NCI-H524 (cell line): ENCODE results near the gene PORCN.
A peak's percentile ranks its signal among the peaks of the same experiment; 100 is the strongest.

Experiments
- DNase-seq, 2 experiments: peaks; one replicate each; lab custom pipeline; 2025; lab: John Stamatoyannopoulos, UW

PORCN gene

GRCh38 chrX:48476919-48477318 lies 31.9 kb upstream of the PORCN start:
- no peak for DNase-seq

DNA sequence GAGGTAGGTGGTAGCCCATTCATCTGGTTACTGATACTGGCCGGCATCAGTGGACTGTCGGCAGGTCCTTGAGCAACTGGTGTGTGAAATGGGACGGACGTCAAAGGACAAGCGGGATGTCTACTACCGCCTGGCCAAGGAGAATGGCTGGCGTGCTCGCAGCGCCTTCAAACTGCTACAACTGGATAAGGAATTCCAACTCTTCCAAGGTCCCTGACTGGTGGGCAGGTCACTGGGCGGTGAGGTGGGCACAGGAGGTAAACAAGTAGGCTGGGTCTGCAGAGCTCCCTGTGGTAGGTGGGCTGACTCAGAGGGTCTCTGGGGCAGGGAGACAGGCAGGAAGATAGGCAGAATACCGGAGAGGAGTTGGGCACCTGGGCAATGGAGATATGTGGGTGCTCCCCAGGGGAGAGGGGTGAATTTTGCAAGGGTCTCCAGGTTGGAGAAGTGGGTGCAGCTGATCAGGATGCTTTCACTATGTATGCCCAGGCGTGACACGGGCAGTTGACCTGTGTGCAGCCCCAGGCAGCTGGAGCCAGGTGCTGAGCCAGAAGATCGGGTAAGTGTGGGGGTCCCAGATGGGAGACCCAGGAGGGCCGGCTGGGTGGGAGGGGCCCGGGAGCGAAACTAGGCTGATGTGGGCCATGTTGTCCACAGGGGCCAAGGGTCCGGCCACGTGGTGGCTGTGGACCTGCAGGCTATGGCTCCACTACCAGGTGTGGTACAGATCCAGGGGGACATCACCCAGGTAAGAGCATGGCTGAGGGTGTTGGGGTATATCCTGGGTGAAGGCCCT lies 30.6 kb upstream of the PORCN start:
- no peak for DNase-seq

DNA sequence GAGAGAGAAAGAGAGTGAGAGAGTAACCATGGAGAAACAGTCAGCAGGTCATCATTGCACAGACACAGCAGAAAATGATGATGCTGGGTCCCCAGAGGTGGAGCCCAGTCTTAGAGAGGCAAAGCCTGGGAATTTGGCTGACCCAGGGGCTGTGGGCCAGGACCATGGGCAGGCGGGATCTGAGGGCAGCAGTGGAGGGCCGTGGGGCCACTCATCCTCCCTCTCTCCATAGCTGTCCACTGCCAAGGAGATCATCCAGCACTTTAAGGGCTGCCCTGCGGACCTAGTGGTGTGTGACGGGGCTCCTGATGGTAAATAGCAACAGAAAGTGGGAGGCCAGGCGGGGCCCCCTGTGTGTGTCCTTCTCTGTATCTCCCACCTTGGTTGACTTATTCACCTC lies 30.0 kb upstream of the PORCN start:
- DNase-seq, result no peak

DNA sequence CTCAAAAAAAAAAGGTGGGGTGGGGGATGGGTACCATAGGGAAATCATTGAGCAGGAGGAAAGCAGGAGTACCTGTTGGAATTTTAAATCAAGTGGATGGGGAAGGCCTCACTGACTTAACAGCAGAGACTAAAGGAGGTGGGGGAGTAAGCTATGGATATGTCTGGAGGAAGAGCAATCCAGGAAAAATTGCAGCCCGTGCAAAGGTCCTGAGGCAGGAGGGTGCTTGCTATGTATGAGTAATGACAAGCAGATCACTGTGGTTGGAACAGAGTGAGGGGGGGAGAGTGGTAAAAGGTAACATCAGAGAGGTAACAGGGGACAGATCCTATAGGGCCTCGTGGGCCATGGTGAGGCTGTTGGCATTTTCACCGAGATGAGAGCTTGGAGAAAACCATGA lies 28.6 kb upstream of the PORCN start:
- DNase-seq, result no peak

GRCh38 chrX:48480583-48480982 lies 28.2 kb upstream of the PORCN start:
- DNase-seq, result no peak

DNA sequence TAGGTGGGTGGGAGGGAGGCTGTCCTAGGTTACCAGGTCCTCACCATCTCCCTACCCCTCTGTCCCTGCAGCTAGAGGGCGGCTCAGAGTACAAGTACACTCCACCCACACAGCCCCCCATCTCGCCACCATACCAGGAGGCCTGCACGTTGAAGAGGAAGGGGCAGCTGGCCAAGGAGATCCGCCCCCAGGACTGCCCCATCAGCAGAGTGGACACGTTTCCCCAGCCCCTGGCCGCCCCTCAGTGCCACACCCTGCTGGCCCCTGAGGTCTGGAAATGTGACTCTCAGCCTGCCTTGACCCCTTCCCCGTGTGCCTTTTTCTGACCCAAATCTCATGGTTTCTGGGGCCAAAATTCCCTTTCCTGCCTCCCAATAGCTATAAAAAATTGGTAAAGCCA lies 26.3 kb upstream of the PORCN start:
- no peak for DNase-seq

- no peak for DNase-seq
These were observed 21.4 kb upstream of the PORCN start for GRCh38 chrX:48487362-48487798.

- DNase-seq, result no peak
These were observed 20.8 kb upstream of the PORCN start for GRCh38 chrX:48488034-48488433.

DNA sequence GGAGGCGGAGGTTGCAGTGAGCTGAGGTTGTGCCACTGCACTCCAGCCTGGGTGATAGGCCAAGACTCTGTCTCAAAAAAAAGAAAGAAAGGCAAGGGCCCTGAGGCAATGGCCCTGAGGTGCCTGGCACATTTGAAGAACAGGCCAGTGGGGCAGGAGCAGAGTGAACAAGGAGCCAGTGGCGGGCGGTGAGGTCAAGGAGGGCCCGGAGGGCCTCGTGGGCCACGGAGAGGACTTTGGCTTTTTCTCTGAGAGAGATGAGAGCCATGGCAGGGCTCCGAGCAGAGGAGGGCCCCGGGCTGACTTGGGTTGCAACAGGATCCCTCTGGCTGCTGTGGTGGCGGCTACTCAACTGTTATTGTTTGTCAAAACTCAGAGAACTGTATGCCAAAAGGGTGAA lies 19.5 kb upstream of the PORCN start:
- no peak for DNase-seq

- peak in 1 of 2 experiments; percentile 17 for DNase-seq
These were observed 18.9 kb upstream of the PORCN start for GRCh38 chrX:48489892-48490291.

DNA sequence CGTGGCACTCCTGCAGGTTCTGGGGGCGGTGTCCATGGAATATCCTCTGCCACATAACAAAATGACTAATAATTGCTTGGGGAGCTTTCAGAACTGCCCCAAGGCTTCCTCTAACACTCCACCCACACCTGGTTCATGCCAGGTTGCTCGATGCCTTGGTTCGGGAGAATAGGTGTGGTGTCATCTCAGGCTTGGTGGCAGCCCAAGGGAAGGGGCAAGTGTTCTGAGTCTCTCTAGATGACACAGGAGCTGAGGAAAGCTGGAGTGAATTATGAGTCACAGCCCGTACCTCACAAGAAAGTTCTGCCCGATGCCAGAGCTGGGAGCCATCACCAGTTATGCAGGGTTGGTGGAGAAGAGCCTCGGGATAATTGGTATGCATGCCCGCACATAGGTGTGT lies 18.1 kb upstream of the PORCN start:
- no peak for DNase-seq

DNA sequence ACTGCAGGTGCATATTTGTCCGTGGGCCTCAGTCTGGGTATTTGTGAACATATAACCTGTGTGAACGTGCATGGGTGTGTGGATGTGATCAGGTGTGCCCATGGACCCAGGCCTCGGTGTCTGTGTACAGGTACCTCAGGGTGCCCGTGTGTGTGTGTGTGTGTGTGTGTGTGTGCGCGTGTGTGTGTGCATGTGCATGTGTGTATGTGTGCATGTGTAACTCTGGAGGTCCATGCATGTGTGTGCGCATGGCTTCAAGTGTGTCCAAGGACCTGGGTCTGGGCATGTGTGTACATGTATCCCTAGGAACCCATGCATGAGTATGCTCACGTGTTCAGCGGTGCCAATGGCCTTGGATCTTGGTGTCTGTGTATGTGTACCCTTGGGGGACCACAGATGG lies 17.0 kb upstream of the PORCN start:
- DNase-seq, result no peak

DNA sequence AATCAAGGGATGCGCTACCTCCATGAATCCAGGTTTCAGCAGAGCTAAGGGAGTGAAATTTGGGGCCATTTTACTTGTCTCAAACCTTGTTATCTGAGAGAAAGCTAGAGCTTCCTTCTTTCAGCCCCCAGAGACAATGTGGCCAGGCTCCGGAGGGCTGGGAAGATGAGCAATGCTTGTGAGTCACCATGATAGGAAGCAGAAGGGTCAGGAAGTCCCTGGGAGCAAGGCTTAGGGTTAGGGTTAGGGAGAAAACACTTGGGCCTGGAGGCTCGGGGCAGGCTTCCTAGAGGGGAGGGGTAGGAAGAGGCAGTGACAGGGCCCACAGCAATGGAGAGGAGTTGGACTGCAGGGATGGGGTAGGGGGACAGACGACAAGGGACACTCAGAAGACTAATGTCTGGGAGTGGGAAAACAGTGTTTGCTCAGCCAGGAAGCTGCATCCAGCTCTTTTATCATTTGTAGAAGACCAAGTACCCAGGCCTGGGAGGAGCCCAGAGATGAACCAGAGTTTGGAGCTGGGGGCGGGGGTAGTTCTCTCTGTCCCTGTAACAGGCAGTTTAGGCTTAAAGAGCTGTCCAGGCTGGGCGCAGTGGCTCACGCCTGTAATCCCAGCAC lies 16.4 kb upstream of the PORCN start:
- no peak for DNase-seq

- peak; percentile 68 to 75 for DNase-seq
These were observed 14.9 kb upstream of the PORCN start for GRCh38 chrX:48493890-48494364.

DNA sequence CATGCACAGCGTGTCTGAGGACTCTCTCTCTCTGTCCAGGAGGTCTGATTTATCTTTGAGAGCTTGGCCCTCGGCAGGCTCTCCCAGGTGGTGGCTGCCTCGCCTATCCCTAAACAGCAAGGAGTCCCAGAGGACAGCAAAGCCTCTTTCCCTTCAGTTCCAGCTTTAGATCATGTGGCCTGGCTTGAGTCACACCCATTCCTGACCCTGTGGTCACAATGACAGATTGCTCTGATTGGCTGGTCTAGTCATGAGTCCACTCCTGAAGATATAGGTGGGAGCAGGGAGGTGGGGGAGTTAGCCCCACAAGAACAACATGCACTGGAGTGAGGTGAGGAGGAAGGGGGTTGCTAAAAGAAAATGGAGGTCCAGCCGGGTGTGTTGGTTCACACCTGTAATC lies 12.1 kb upstream of the PORCN start:
- no peak for DNase-seq

DNA sequence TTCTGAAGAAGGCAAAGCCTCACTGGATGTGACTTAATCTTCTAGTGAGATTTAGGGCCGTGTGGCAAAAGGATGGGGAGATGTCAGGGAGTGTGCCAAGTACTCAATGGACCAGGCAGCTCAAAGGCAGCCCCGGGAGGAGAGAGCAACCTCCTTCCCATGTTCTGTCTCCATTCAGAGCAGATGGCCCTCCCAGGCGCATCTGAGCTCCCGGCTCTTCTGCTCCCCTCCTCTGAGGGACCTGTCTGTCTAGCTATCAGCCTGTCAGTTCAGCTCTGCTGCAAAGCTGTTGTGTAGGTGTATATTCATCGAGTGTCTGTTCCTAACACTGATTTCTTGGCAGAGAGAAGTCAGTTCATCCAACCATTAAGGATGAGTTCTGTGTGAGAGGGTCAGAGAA lies 10.9 kb upstream of the PORCN start:
- DNase-seq, result peak in 1 of 2 experiments; percentile 10

- no peak for DNase-seq
These were observed 10.4 kb upstream of the PORCN start for GRCh38 chrX:48498374-48498809.

DNA sequence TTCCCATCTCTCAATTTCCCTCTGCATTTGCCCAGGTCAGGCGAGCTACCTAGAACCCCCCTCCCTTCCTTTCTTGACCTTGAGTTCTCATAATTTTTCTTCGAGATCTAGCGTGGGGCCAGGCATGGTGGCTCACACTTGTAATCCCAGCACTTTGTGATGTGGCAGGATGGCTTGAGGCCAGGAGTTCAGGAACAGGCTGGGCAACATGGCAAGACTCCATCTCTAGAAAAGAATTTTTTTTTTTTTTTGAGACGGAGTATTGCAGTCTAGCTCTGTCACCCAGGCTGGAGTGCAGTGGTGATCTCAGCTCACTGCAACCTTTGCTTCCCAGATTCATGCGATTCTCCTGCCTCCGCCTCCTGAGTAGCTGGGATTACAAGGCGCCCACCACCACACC lies 4.5 kb upstream of the PORCN start:
- no peak for DNase-seq

DNA sequence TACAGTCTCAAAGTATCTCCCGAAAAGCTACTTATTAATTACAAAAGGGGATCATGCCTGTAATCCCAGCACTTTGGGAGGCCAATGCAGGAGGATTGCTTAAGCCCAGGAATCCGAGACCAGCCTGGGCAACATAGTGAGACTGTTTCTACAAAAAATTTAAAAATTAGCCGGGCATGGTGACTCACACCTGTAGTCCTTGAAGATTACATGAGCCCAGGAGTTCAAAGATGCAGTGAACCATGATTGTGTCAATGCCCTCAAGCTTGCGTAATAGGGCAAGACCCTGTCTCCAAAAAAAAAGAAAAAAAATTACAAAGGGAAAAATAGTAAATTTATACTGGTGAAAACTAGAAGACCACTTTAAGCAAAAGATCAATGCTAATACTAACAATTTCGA lies 3.3 kb upstream of the PORCN start:
- no peak for DNase-seq

DNA sequence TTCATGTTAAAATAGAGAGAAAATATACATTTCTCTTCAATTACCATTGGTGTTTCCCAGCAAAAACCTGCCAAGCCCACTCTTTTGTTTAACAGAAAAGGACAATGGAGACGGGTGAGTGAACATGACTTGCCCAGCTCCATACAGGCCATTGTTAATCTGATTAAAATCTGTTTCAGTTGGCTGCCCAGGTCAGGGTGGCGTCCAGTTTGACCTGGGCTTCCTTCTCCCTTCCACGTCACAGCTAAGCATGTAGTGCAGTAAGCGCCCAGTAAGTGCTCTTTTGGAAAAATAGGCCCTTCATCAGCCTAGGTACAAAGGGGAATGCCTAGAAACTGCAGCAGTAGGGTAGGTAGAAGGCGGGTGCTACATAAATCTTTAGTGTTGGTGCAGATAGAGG lies 1.5 kb upstream of the PORCN start:
- DNase-seq, result no peak

- peak in 1 of 2 experiments; percentile 25 for DNase-seq
These were observed 426 bp downstream of the PORCN start for GRCh38 chrX:48509245-48509590.

DNA sequence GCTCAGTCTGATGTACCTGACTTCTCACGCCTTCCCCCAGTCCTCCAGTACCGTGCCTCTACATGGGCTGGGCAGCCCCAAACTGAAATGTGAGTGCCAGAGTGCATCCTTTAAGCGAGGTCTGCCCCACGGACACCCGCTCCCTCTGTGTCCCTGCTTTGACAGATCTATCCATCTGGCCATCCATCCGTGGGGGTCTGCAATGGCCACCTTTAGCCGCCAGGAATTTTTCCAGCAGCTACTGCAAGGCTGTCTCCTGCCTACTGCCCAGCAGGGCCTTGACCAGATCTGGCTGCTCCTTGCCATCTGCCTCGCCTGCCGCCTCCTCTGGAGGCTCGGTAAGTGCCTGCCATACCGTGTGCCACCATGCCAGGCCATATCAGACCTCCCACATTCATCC lies 827 bp downstream of the PORCN start:
- no peak for DNase-seq

GRCh38 chrX:48511560-48511959 lies 2.8 kb downstream of the PORCN start:
- peak in 1 of 2 experiments; percentile 31 for DNase-seq
